Esophagus mucosa (tissue), 1 donor: ENCODE data around the gene COQ8B. TPM values are rescaled to one million over a fixed set of nuclear protein-coding genes. Genes with fewer than 3 reads are reported as not detected.
"Not testable (repeated sequence)": the region's sequence is repeated elsewhere in the genome, so short reads cannot be mapped to it uniquely, and the experiment has no call there.

Source experiments
- ATAC-seq: fragments of 200-7000 bp; cut with Tn5 transposase; one replicate; pipeline ENCODE4 v1.9.1; 2020
- total RNA-seq: library from RNA; stranded (reverse); gene quantifications from one replicate; pipeline ENCODE4 v1.2.4, GENCODE V29; 2023
- donor health status: DM: yes; HTN: yes; CAD: no.

Gene COQ8B
- total RNA-seq, 1 donor from 2014 or later = 18.7 TPM

DNA sequence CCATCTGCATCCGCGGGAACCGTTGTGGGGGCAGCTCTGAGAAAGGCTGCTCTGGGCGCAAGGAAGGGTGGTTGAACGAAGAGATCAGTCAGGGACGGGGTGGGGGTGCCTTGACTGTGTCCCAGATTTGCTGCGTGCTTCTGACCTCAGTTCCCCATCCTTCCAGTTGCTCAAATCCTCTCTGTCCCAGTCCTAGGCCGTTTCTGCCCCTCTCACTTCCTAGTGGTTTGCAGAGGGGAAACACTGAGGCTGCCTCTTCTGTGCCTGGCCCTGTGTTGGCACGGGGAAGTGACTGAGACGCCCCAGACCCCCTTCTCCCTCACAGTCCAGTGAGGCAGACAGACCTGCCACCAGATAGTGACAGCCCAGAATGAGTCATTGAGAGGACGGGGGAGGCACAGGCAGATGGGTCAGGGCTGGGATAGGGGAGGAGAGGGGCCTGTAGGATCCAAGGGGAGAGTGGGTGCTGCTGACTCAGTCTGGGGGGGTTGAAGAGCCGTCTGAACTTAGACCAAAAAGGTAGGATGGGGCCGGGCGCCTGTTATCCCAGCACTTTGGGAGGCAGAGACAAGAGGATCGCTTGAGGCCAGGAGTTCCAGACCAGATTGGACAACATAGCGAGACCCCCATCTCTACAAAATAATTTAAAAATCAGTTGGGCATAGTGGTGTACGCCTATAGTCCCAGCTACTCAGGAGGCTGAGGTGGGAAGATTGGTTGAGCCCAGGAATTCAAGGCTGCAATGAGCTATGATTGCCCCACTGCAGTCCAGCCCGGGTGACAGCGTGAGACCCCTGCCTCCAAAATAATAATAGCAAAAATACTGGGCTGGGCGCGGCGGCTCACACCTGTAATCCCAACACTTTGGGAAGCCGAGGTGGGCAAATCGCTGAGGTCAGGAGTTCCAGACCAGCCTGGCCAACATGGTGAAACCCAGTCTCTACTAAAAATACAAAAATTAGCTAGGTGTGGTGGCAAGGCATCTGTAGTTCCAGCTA lies 52.7 kb downstream of the COQ8B start:
- ATAC-seq = peak; percentile 3

DNA sequence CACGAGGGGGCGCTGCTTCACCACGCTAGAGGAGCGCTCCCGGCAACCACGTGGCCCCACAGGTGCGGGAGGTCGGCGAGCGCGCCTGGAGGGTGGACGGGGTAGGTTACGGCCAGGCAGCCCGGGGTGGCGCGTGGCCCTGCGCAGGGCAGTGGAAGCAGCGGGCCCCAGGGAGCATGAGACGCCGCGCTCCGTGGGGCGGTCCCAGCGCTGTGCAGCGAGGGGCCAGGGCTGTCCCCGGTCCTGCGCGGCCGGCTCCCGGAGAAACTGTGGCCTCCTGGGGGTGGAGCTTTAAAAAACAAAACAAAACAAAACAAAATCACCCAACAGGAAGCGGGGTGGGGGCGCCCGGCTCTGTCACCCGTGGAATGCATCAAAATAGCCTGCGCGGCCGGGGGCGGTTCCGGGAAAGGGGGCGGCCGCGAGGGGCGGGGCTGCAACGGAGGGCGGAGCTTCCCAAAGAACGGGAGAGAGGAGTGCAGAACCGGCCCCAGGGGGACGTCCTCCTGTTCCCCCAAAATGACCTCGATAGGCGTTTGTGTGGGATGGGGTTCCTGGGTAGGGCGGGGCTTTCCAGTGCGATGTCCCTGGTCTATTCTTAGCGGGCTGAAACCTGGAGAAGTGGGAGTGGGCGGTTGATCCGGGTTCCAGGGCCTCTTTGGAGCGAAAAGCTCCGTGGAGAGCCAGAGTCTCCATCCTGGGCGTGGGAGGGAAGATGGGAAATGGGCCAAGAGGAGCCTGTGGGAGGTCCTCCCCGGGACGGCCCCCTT lies 53.6 kb downstream of the COQ8B start:
- peak; percentile 81 for ATAC-seq

DNA sequence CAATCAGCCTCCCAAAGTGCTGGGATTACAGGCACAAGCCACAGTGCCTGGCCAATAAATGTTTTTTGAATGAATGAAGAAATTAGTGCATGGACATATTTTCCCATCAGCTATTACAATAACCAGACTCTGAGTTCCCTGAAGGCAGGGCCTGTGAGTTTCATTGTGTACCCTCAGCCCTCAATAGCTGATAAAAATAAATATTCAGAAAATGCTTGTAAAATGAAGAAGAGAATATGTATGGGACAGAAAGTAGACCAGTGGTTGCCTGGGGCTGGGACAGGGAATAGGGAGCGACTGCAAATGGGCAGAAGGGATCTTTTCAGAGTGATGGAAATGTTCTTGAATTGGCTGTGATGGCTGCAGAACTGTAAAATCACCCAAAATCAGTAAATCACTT lies 55.1 kb downstream of the COQ8B start:
- no peak for ATAC-seq

DNA sequence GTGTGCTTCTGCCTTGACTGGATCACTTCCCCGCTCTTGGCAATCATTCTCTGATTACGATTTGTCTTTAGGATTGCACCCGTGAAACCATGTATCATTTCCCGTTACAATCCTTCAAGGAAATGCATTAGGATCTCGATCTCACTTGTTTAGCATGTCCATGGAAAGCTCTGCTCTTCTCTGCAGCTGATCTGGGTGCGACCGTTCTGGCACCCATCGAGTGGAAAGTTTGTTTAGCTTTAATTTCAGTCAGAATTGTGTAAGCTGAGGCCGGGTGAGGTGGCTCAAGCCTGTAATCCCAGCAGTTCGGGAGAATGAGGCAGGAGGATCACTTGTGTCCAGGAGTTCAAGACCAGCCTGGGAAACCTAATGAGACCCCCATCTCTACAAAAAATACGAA lies 57.1 kb downstream of the COQ8B start:
- no peak for ATAC-seq

DNA sequence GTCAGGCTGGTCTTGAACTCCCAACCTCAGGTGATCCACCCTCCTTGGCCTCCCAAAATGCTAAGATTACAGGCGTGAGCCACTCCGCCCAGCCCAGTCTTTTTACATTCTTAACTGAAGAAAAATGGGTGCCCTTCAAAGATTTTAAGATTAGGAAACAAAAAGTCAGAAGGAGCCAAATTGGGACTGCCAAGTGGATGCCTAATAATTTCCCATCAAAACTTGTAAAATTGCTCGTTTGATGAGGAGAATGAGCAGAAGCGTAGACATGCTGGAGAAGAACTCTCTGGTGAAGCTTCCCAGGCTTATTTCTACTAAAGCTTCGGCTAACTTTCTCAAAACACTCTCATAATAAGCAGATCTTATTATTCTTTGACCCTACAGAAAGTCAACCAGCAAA lies 57.6 kb downstream of the COQ8B start:
- no peak for ATAC-seq

DNA sequence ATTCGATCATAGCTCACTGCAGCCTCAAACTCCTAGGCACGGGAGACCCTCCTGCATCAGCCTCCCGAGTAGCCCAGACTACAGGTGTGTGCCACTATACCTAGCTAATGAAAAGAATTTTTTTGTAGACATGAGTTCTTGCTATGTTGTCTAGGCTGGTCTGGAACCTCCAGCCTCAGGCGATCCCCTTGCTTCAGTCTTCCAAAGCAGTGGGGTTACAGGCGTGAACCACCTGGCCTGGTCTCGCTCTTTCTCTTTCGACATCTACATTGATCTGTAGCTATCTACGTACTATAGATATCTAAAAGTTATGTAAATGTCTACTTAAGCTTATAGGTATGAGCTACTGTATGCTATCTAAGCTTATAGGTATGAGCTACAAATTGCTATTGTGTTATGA lies 58.7 kb downstream of the COQ8B start:
- no peak for ATAC-seq

DNA sequence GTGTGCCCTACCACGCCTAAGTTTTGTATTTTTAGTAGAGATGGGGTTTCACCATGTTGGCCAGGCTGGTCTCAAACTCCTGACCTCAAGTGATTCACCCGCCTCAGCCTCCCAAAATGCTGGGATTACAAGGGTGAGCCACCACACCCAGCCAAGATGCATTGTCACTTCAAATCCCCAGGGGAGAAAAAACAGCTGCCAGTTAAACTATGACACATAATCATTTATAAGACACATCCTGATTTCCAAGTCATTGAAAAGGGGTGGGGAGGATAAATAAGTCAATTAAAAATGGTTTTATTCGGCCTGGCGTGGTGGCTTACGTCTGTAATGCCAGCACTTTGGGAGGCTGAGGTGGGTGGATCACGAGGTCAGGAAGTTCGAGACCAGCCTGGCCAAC lies 61.0 kb downstream of the COQ8B start:
- ATAC-seq = peak; percentile 60

DNA sequence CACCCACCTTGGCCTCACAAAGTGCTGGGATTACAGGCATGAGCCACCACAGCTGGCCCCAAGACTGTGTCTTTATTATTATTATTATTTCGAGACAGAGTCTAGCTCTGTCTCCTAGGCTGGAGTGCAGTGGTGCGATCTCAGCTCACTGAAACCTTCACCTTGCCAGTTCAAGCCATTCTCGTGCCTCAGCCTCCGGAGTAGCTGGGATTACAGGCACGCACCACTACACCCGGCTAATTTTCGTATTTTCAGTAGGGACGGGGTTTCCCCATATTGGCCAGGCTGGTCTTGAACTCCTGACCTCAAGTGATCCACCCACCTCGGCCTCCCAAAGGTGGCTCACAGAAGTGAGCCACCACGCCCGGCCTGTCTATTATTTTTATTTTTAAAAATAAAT lies 64.4 kb downstream of the COQ8B start:
- ATAC-seq = not testable (repeated sequence)

DNA sequence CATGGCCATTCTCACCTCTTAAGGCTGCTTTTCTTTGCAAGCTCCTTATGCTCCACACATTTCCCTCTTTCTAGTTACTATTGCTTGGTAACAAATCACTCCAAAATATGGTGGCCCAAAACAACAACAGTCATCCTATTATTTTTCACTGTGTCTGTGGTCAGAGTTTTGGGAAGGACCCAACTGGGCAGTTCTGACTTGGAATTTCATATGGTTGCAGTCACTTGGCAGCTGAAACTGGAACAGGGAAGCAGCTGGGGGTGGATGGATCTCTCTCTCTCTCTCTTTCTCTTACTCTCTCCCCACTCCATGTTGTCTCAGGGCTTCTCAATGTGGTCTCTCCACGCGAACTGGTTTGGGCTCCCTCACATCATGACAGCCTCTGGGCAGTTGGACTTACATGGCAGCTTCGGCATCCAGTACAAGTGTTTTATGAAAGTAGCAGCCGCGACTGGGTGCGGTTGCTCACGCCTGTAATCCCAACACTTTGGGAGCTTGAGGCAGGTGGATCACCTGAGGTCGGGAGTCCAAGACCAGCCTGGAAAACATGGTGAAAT lies 65.9 kb downstream of the COQ8B start:
- no peak for ATAC-seq

DNA sequence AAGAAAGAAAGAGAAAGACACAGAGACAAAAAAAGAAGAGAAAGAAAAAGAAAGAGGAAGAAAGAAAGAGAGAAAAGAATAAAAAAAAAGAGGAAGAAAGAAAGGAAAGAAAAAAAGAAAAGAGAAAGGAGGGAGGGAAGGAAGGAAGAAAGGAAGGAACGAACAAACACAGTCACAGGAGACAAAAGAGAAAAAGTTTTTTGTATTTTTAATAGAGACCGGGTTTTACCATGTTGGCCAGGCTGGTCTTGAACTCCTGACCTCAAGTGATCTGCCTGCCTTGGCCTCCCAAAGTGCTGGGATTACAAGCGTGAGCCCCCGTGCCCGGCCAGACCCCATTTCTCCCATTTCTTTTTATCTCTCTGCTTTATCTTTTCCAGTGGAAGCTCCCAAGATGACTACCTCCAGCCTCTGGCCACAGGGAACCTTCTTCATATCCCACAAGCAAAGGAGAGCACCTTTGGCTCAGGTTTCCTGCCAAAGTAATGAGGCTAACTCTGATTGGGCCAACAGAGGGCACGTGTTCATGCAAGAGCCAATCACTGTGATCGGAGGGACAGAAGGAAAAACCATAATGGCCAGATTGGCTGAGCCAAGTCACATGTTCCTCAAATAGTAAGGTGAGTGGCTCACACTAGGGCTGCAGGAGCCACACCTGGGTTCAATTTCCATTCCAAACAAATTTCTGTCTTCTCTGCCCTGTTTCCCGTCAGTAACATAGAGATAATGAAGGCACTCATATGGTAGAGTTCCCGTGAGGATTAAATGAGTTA lies 66.6 kb downstream of the COQ8B start:
- not testable (repeated sequence) for ATAC-seq

DNA sequence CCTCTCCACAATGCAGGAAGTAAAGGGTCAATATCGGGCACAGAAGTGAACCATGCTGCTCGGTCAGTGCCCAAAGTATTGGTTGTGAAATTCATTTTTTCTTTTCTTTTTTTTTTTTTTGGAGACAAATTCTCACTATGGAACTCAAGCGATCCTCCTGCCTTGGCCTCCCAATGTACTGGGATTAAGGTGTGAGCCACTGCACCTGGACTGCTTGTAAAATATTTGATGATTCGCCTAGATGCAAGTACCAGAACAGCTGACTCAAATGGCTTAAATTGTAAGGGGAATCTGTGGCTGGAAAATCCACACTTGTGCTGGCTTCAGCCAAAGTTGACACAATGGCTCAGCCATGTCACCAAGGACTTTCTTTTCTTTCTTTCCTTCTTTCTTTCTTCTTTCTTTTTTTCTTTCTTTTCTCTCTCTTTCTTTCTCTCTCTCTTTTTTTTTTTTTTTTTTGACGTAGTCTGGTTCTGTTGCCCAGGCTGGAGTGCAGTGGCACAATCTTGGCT lies 69.9 kb downstream of the COQ8B start:
- ATAC-seq = peak; percentile 19

DNA sequence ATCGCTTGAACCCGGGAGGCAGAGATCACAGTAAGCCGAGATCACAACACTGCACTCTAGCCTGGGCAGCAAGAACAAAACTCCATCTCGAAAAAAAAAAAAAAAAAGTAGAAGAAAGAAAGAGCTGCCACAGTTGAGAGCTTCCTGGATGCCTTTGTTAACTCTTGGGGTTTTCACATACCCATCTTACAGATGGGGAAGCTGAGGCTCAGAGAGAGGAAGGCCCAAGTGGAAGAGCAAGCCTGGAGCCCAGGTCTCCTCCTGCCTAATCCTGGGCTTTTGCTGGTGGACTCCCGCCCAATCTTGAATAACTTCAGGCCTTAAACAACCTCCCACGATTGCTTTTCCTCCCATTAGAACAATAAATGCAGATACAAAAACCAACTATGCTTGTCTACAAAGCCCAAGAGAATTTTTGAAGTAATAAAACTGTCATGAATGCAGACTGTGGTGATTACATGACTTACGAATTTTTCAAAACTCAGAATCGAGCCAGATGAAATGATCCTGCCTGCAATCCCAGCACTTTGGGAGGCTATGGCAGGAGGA lies 73.9 kb downstream of the COQ8B start:
- no peak for ATAC-seq

DNA sequence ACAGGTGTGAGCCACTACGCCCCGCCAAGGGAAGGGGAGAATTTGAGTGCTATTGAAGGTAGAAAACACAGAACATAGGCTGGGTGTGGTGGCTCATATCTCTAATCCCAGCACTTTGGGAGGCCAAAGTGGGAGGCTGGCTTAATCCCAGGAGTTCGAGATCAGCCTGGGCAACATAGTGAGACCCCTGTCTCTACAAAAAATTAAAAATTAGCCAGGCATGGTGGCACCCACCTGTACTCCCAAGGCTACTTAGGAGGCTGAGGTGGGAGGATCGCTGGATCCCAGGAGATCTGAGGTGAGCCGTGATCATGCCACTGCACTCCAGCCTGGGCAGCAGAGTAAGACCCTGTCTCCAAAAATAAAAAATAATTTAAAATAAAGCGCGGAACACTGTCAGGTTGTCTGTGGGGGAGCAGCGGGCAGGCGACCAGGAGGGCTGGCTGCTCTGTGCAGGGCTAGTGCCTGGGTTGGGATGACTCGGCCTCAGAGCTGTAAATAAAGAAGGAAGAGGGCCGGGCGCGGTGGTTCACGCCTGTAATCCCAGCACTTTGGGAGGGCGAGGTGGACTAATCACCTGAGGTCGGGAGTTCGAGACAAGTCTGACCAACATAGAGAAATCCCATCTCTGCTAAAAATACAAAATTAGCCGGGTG lies 74.5 kb downstream of the COQ8B start:
- no peak for ATAC-seq

Other genes starting within 250 kb of the COQ8B start
- gene SPTBN4, start 249.9 kb downstream of the COQ8B start, total RNA-seq = 0.20 TPM
- gene SHKBP1, start 140.0 kb downstream of the COQ8B start, total RNA-seq = 42.8 TPM
- gene LTBP4, start 115.5 kb downstream of the COQ8B start, total RNA-seq = 68.1 TPM
- 11.0 TPM for gene NUMBL, start 26.2 kb downstream of the COQ8B start, total RNA-seq
- 59.5 TPM for gene ITPKC, start 226 bp upstream of the COQ8B start, total RNA-seq
- gene ACTMAP, start 33.6 kb upstream of the COQ8B start, total RNA-seq = 5.4 TPM
- 69.8 TPM for gene SNRPA, start 34.3 kb upstream of the COQ8B start, total RNA-seq
- gene MIA, start 58.6 kb upstream of the COQ8B start, total RNA-seq = 7.5 TPM
- 17.8 TPM for gene RAB4B, start 61.4 kb upstream of the COQ8B start, total RNA-seq
- 32.1 TPM for gene EGLN2, start 82.3 kb upstream of the COQ8B start, total RNA-seq
- gene CYP2A6, start 133.6 kb upstream of the COQ8B start, total RNA-seq = 0.24 TPM
- not detected for gene CYP2A7, start 165.3 kb upstream of the COQ8B start, total RNA-seq